ENCODE results near the gene TENM4. TPM values are rescaled to one million over a fixed set of nuclear protein-coding genes. Genes with fewer than 3 reads are reported as not detected.

Gene TENM4
- total RNA-seq, 2 experiments from 2014 or later = not detected

- Mint-ChIP-seq H3K27ac (no peak overlapping the region), H3K9me3 (no peaks in the 10 kb centered on the region), H3K4me1 (ENCODE audit: low read depth) (no peaks in the 10 kb centered on the region), H3K36me3 (no peaks in the 10 kb centered on the region), H3K4me3 (no peak overlapping the region), H3K27me3 (peaks cover 8% of the 10 kb centered on the region)
- DNase-seq = peak; percentile 49
- CTCF ChIA-PET = interaction anchor here (0.6 to 4.7 kb wide), 7 partner anchors 18 to 667 kb away, joined by 3 to 71 read pairs (median 3); no protein-coding TSS in a partner anchor
- POLR2A ChIA-PET = no interaction called here
- intact Hi-C loops (cut with micrococcal nuclease) = loop anchor here (1.0 kb wide), 1 partner anchor 455 kb away; no protein-coding TSS in a partner anchor
Measured at GRCh38 chr11:79100093-79100910, 340.5 kb downstream of the TENM4 start.

DNA sequence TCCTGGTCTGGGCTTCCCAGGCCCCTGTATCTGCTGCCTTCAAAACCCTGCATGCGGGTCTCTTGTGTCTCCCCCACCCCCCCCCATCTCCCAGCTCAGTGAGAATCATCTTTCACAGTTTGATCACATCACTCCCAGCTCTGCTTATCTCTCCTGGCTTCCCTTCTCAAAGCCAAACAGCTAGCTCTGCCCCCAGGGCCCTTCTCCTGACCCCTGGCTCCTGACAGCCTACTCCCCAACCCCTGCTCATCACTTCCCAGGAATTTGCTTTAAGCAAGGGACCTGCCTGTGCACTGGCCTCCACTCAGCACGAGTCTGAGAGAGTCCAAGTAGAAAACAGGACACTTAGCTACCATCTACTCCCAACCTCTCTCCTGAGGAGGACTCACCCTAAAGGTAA is 342.7 kb downstream of the TENM4 start:
- POLR2A ChIA-PET = no interaction called here
- DNase-seq = no peak
- H3K4me3 Mint-ChIP-seq = no peak overlapping the region
- H3K9me3 Mint-ChIP-seq = no peaks in the 10 kb centered on the region
- no peak overlapping the region for H3K27ac Mint-ChIP-seq
- H3K4me1 Mint-ChIP-seq (ENCODE audit: low read depth) = no peaks in the 10 kb centered on the region
- H3K36me3 Mint-ChIP-seq = no peaks in the 10 kb centered on the region
- peaks cover 8% of the 10 kb centered on the region for H3K27me3 Mint-ChIP-seq
- CTCF ChIA-PET = interaction anchor here (1.4 to 4.7 kb wide), 2 partner anchors 383 to 452 kb away, joined by 3 to 71 read pairs; no protein-coding TSS in a partner anchor
- intact Hi-C loops (cut with micrococcal nuclease) = no loop called here

- H3K9me3 Mint-ChIP-seq = no peaks in the 10 kb centered on the region
- POLR2A ChIA-PET = no interaction called here
- no peak overlapping the region for H3K27ac Mint-ChIP-seq
- H3K36me3 Mint-ChIP-seq = no peaks in the 10 kb centered on the region
- DNase-seq = no peak
- no peaks in the 10 kb centered on the region for H3K4me1 Mint-ChIP-seq (ENCODE audit: low read depth)
- CTCF ChIA-PET = interaction anchor here (0.5 kb wide), 1 partner anchor 58 kb away, joined by 5 read pairs; no protein-coding TSS in a partner anchor
- H3K27me3 Mint-ChIP-seq = peaks cover 8% of the 10 kb centered on the region
- intact Hi-C loops (cut with micrococcal nuclease) = no loop called here
- H3K4me3 Mint-ChIP-seq = no peak overlapping the region
Measured at GRCh38 chr11:79097246-79097875, 343.5 kb downstream of the TENM4 start.

- H3K9me3 Mint-ChIP-seq = no peaks in the 10 kb centered on the region
- DNase-seq = no peak
- no peak overlapping the region for H3K27ac Mint-ChIP-seq
- H3K36me3 Mint-ChIP-seq = no peaks in the 10 kb centered on the region
- intact Hi-C loops (cut with micrococcal nuclease) = no loop called here
- POLR2A ChIA-PET = no interaction called here
- H3K4me1 Mint-ChIP-seq (ENCODE audit: low read depth) = no peaks in the 10 kb centered on the region
- no peak overlapping the region for H3K4me3 Mint-ChIP-seq
- H3K27me3 Mint-ChIP-seq = peaks cover 8% of the 10 kb centered on the region
- CTCF ChIA-PET = interaction anchor here (2.1 kb wide), 1 partner anchor 449 kb away, joined by 7 read pairs; no protein-coding TSS in a partner anchor
Measured at GRCh38 chr11:79095424-79095823, 345.4 kb downstream of the TENM4 start.

- no peak overlapping the region for H3K27ac Mint-ChIP-seq
- H3K4me1 Mint-ChIP-seq (ENCODE audit: low read depth) = no peaks in the 10 kb centered on the region
- intact Hi-C loops (cut with micrococcal nuclease) = no loop called here
- no peaks in the 10 kb centered on the region for H3K36me3 Mint-ChIP-seq
- no peaks in the 10 kb centered on the region for H3K9me3 Mint-ChIP-seq
- ChIA-PET CTCF (interaction anchor here (2.1 kb wide), 1 partner anchor 448 kb away, joined by 7 read pairs; no protein-coding TSS in a partner anchor), POLR2A (no interaction called here)
- DNase-seq = no peak
- H3K4me3 Mint-ChIP-seq = no peak overlapping the region
- peaks cover 4% of the 10 kb centered on the region for H3K27me3 Mint-ChIP-seq
Measured at GRCh38 chr11:79094616-79095015, 346.2 kb downstream of the TENM4 start.

DNA sequence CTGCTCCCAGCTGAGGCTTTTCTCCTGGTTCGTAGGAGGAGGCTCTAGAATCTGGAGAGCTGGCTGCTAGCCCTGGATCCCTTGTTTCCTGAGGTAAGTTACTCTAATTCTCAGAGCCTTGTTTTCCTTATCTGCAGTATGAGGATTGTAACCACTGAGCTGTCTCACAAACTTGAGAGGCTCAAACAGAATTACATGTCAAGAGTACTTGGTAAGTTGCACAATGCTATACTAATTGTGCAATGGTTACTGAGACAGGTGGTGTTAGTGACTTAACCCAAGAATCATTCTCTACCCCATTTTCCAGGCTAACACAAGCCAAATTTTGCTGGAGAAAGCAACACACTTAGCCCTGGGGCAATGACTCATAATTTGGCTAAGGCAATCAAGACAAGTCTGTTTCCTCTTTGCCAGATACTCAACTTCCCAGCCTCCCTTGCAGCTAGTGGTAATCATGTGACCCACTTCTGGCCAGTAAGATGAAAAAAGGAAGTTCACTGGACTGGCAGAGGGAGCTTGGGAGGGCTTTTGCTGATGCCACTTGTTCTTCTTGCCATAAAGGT is 348.0 kb downstream of the TENM4 start:
- H3K9me3 Mint-ChIP-seq = no peaks in the 10 kb centered on the region
- no peaks in the 10 kb centered on the region for H3K36me3 Mint-ChIP-seq
- intact Hi-C loops (cut with micrococcal nuclease) = no loop called here

DNA sequence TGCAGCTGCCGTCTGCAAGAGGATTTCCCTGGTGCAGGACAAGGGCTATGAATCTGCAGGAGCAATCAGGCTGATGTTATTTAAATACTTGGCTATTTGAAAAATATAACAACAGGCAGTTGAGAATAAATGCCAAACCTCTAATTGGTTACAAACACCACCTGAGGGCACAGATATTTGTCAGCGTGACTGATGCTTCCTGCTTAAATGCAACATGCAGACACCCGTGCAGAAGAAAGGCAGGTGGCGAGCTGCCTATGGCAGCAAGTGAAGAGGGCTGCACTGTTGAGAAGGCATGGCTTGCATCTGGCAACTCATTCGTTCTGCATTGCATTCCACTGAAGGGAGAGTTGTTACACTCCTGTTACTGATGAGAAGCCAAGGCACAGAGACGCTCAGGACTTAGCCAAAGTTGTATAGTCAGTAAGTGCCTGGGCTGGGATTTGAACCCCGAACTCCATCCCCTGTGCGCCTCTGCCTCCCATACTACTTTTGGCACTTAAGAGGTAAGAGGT is 350.6 kb downstream of the TENM4 start:
- Mint-ChIP-seq H3K27ac (no peak overlapping the region), H3K9me3 (no peaks in the 10 kb centered on the region), H3K27me3 (no peaks in the 10 kb centered on the region), H3K4me1 (ENCODE audit: low read depth) (no peaks in the 10 kb centered on the region), H3K36me3 (no peaks in the 10 kb centered on the region), H3K4me3 (no peak overlapping the region)
- no peak for DNase-seq
- CTCF ChIA-PET = no interaction called here
- POLR2A ChIA-PET = no interaction called here
- intact Hi-C loops (cut with micrococcal nuclease) = no loop called here

More for the DNA sequence above, 348.0 kb downstream of the TENM4 start:
- H3K4me3 Mint-ChIP-seq = no peak overlapping the region
- ChIA-PET CTCF (no interaction called here), POLR2A (no interaction called here)
- H3K27ac Mint-ChIP-seq = no peak overlapping the region
- H3K27me3 Mint-ChIP-seq = no peaks in the 10 kb centered on the region
- H3K4me1 Mint-ChIP-seq (ENCODE audit: low read depth) = no peaks in the 10 kb centered on the region
- DNase-seq = no peak

- ChIA-PET CTCF (no interaction called here), POLR2A (no interaction called here)
- intact Hi-C loops (cut with micrococcal nuclease) = no loop called here
- Mint-ChIP-seq H3K4me3 (no peak overlapping the region), H3K27me3 (no peaks in the 10 kb centered on the region), H3K4me1 (ENCODE audit: low read depth) (no peaks in the 10 kb centered on the region), H3K9me3 (no peaks in the 10 kb centered on the region), H3K36me3 (no peaks in the 10 kb centered on the region), H3K27ac (no peak overlapping the region)
- no peak for DNase-seq
Measured at GRCh38 chr11:79089601-79090000, 351.2 kb downstream of the TENM4 start.

DNA sequence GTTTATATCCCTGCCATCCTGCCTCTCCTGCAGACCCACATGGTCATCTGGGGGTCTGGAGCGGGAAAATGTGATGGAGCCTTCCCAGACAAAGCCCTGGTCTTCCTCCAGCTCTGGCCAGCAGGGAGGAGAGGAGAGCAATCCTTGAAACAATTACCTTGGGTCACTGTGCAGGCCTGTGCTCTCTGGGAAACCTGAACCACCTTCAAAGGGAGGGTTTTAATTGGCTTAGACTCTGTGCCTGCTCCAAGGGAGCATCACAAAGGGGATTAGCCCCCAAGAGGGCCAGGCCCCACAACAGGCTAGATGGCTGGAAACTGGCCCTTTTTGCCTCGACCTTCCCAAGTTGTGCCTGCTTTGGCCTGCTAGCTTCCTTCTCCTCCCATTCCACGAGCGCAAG is 351.9 kb downstream of the TENM4 start:
- no peak for DNase-seq
- ChIA-PET CTCF (no interaction called here), POLR2A (no interaction called here)
- Mint-ChIP-seq H3K9me3 (no peaks in the 10 kb centered on the region), H3K27ac (no peak overlapping the region), H3K36me3 (no peaks in the 10 kb centered on the region), H3K27me3 (no peaks in the 10 kb centered on the region), H3K4me1 (ENCODE audit: low read depth) (no peaks in the 10 kb centered on the region), H3K4me3 (no peak overlapping the region)
- intact Hi-C loops (cut with micrococcal nuclease) = no loop called here

DNA sequence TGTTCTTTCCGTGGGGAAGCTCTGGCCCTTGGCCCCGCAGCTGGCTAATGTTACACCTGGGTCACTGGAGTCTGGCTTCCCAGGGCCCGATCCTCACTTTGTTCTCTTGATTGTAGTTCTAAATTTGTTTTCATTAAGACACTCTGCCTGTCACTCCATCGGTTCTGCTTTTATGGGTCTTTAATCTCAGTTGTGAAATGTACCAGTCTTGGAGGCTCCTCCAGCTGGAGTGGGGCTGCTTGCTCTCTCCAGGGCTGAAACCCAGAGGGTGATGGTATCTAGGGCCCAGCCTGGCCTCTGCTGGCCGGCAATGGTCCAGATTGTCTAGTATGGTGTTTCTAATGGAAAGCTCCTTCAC is 352.9 kb downstream of the TENM4 start:
- Mint-ChIP-seq H3K4me1 (ENCODE audit: low read depth) (no peaks in the 10 kb centered on the region), H3K4me3 (no peak overlapping the region), H3K27me3 (no peaks in the 10 kb centered on the region), H3K36me3 (no peaks in the 10 kb centered on the region), H3K27ac (no peak overlapping the region), H3K9me3 (no peaks in the 10 kb centered on the region)
- intact Hi-C loops (cut with micrococcal nuclease) = no loop called here
- CTCF ChIA-PET = no interaction called here
- DNase-seq = no peak
- POLR2A ChIA-PET = no interaction called here

- H3K4me1 Mint-ChIP-seq (ENCODE audit: low read depth) = no peaks in the 10 kb centered on the region
- no peak for DNase-seq
- H3K4me3 Mint-ChIP-seq = no peak overlapping the region
- H3K27me3 Mint-ChIP-seq = no peaks in the 10 kb centered on the region
- intact Hi-C loops (cut with micrococcal nuclease) = no loop called here
- no peak overlapping the region for H3K27ac Mint-ChIP-seq
- H3K9me3 Mint-ChIP-seq = no peaks in the 10 kb centered on the region
- H3K36me3 Mint-ChIP-seq = no peaks in the 10 kb centered on the region
- ChIA-PET CTCF (no interaction called here), POLR2A (no interaction called here)
Measured at GRCh38 chr11:79087238-79087960, 353.4 kb downstream of the TENM4 start.

DNA sequence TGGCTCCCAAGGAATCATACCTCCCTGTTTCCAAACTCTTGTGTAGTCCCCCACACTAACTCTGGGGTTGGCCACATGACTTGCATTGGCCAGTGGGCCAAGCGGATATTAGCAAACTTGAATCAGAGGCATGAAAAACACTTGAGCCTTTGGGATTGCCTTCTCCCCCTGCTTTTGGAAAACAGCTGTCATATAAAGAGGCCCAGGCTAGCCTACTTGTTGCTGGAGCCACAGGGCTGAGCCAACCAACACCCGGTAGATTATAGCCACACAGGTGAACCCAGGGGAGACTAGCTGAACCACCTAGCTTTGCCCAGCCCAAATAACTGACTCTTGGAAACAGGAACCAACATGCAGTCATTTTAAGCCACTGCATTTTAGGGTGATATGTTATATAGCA is 354.8 kb downstream of the TENM4 start:
- DNase-seq = no peak
- H3K27ac Mint-ChIP-seq = no peak overlapping the region
- H3K36me3 Mint-ChIP-seq = no peaks in the 10 kb centered on the region
- no peak overlapping the region for H3K4me3 Mint-ChIP-seq
- H3K4me1 Mint-ChIP-seq (ENCODE audit: low read depth) = no peaks in the 10 kb centered on the region
- ChIA-PET POLR2A (no interaction called here), CTCF (no interaction called here)
- H3K9me3 Mint-ChIP-seq = no peaks in the 10 kb centered on the region
- H3K27me3 Mint-ChIP-seq = no peaks in the 10 kb centered on the region
- intact Hi-C loops (cut with micrococcal nuclease) = no loop called here
